Stimulated activated CD8-positive, alpha-beta memory T cell treated with anti-CD3 and anti-CD28 coated beads, Interleukin-12 subunit alpha, Interleukin-12 subunit beta, amount 100 ng/mL, for 24 hours (primary cell): ENCODE results near the gene TCN2.
"Not testable (repeated sequence)": the region's sequence is repeated elsewhere in the genome, so short reads cannot be mapped to it uniquely, and the experiment has no call there.

ENCODE experiments used
- DNase-seq: peaks from one replicate; pipeline ENCODE4 v3.0.0-alpha.2; 2020; ENCODE audit errors: extremely low read depth

TCN2 gene

GRCh38 chr22:30606455-30607299 is at the start of gene TCN2:
Gene TCN2, plus strand, starts transcription at chr22:30607174. Its CDS starts 158 bp downstream, at chr22:30607332.
- no peak for DNase-seq

GRCh38 chr22:30557243-30557642 is 49.7 kb upstream of the TCN2 start:
- DNase-seq = no peak

GRCh38 chr22:30559889-30560288 is 47.1 kb upstream of the TCN2 start:
- DNase-seq = no peak

GRCh38 chr22:30560643-30561202 is 46.3 kb upstream of the TCN2 start:
- DNase-seq = not testable (repeated sequence)

GRCh38 chr22:30561402-30562189 is 45.4 kb upstream of the TCN2 start:
- no peak for DNase-seq

DNA sequence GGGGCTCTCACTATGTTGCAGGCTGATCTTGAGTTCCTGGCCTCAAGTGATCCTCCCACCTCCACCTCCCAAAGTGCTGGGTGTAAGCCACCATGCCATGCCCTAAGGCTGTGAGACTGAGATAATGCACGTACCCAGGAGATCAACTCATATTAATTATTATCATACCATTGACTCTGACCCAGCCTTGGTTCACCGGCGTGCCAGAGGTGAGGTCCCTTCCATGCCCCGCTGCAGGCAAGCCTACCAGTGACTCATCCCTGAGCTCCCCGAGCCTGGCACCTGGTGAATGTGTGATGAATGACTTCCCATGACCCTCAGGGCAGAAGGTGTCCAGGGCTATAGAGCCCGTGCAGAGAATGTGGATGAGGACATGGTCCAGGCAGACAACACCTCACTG is 44.6 kb upstream of the TCN2 start:
- no peak for DNase-seq

DNA sequence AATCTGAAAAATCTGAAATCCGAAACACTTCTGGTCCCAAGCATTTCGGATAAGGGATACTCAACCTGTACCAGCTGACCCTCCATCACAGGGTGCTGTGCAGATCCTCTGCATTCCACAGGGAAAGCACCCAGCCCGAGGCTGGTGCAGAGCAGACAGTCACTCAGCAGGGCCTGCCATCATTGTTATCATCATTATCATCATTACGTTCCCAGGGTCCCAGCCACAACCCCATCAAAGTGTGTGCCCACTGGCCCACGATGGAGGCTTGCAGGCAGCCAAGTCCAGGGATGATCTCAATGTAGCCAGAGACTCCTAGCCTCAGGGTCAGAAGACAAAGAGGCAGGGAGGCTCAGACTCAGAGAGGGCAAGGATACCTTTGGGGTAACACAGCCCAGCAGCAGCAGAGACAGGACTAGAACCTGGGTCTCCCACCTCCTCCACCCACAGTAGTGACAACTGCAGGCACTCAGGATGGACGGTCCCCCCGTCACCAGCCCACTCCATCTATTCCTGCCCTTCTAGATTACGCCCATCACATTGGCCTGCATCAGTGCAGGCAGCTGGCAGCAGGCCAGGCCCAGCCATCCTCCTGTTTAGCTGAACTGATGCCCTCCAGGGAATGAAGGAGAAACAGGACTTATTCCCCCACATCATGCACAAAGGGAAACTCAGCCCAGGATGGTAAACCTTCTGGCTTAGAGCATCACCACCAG is 42.8 kb upstream of the TCN2 start:
- no peak for DNase-seq

- no peak for DNase-seq
Observed at GRCh38 chr22:30564761-30565119, 42.2 kb upstream of the TCN2 start.

DNA sequence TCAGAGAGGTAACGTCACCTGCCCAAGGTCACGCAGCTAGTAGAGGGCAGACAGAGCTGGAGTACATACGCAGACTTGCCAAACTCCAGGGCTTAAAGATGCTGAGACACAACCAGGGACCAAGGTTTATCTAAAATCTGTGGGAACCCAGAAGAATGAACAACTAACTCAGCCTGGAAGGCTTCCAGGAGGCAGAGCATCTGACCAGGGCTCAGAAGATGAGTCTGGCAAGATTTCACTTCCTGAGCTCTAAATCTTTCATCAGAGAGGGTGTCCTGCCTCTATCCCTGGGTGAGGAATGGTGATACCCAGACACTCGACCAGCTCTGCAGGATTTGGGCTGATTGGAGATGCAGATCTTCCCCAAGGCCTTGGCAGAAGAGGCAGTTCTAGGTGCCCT is 41.6 kb upstream of the TCN2 start:
- no peak for DNase-seq

DNA sequence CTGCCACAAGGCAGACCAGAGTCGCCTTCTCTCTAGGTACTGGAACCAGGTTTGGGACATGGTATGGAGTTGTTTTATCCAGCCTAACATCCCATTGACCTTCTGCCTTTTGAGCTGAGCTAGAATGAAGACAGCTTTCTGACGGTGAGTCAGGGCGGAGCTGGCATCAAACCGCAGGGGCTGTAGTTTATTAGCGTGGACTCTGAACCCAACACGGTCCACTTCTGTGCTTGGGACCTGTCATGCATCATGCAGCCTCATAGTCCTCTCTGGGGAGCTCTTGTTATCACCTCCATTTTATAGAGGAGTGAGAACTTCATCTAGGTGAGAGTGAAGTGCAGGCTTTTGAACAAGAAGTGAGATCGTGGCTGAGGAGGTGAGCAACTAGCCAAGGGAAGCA is 40.8 kb upstream of the TCN2 start:
- no peak for DNase-seq

DNA sequence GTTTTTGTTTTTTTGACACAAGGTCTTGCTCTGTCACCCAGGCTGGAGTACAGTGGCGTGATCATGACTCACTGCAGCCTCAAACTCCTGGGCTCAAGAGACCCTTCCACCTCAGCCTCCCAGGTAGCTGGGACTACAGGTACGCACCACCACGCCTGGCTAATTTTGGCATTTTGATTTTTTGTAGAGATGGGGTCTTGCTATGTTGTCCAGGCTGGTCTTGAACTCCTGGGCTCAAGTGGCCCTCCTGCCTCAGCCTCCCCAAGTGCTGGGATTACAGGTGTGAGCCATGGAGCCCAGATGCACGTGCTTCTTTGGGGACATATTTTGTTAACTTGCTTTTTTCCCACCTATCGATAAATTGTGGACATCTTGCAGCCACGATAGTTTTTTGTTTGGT is 39.7 kb upstream of the TCN2 start:
- DNase-seq = not testable (repeated sequence)

DNA sequence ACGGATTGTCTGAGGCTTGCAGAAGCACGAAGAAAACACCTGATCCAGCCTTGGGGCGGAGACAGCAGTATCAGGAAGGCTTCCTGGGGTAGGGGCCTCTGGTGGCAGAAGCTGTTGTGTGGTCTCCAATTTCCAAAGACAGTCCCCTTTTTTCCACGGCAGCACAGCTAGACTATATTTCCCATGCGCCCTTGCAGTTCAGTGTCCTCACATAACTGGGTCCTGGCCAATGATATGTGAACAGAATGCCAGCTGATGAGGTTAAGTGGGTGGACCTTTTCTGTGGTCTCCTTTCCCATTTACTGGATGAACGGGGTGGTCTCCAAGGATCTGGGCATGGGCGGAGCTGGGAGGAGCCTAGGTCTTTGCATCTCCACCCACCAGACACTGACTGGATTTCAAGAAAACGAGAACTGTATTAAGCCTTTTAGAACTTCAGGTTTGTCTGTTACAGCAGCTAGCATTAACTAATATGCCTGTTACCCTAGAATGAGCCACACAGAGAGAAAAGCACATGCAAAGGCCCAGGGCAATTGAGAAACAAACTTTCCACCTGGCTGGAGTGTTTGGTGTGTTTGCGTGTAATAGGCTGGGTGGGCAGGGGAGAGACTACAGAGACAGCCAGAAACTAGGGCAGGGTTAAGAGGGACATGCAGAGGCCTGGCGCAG is 38.7 kb upstream of the TCN2 start:
- DNase-seq = no peak

- no peak for DNase-seq
Observed at GRCh38 chr22:30569674-30570202, 37.2 kb upstream of the TCN2 start.

- no peak for DNase-seq
Observed at GRCh38 chr22:30572210-30572609, 34.8 kb upstream of the TCN2 start.

- DNase-seq = no peak
Observed at GRCh38 chr22:30572840-30573593, 34.0 kb upstream of the TCN2 start.

GRCh38 chr22:30573594-30574094 is 33.3 kb upstream of the TCN2 start:
- no peak for DNase-seq

DNA sequence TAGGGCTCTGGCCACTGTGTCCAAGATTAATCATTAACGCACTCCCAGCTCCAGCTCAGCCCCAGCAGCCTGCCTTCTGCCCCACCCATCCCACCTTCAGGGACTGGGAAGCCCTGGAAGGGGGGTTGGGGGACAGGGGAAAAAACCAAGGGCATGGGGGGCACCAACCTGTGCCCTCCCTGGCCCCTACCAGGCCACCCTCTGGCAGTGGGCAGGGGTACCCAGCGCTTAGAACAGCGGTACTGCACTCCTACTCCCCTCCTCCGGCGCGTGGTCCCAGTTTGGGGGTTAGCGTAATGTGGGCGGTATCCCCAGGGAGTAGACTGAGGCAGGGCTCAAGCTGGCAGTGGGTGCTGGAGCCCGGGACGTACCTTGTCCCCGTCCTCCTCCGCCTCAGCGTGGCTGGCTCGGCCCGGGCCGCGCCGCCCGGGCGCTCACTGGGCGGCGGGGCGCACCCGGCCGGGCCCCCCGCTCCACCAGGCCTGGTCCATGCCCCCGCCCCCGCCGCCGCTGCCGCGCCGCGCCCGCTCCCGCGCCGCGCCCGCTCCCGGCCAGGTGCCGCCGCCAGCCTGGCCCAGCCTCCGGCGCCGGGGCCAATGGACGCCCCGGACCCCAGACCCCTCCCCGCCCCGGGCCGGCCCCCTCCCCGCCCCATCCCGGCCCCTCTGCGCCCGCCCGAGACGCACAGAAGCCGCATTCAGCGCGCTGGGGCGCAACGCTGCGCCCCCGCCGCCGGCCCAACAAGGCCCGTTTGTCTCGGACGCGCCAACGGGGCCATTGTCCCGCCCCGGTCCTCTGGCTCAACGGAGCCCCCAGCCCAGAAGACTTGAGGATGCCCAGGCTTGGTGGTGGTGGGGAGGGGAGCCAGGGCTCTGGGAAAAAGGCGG is 32.6 kb upstream of the TCN2 start, which contains the start of gene GAL3ST1:
TSS of gene GAL3ST1 (minus strand) at position 571 of the 887 bp plus-strand sequence. CDS start 17,273 bp downstream, outside the sequence.
- no peak for DNase-seq

DNA sequence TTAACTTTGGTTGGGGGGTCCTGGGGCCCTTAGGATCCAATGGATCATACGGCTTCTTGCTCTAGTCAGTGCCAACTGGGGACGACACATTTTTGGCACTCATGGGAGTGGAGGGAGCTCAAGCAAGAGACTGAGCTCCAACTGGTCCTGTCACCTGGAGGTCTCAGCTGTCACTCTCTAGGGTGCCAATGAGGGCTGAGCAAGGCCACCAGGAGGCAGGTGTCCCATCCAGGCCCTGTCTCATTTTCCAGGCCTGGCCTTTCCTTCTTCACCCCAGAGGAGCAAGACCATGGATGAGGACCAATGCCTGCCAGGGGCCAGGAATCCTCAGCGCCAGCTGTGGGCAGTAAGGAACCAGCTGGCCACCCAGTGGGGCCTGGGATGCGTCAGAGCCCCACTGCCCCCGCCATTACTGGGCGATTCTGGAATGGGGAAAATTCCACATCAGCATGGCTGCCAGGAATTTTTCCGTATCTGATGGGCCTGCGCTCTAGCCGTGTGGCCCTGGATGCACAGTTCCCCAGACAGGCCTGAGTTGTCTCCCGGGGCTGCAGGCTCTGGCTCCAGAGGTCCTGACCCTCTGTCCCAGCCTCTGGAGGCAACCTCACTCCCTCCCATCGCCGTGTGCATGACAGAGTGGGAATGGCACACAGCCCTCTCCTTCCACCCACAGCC is 31.8 kb upstream of the TCN2 start:
- no peak for DNase-seq

- DNase-seq = no peak
Observed at GRCh38 chr22:30575859-30576258, 31.1 kb upstream of the TCN2 start.
